Stimulated activated naive CD4-positive, alpha-beta T cell (primary cell): ENCODE measurements around the gene AR.

Source experiments
- DNase-seq, 6 experiments: peaks; one replicate each; lab custom pipeline; 2025; lab: John Stamatoyannopoulos, UW

AR gene

GRCh38 chrX:67724359-67725110 is 180.7 kb downstream of the AR start:
- no peak for DNase-seq

GRCh38 chrX:67725471-67725870 is 181.7 kb downstream of the AR start:
- DNase-seq, result no peak

- DNase-seq, result no peak
Observed at GRCh38 chrX:67726018-67726417, 182.2 kb downstream of the AR start.

- no peak for DNase-seq
Observed at GRCh38 chrX:67727576-67727975, 183.8 kb downstream of the AR start.

- no peak for DNase-seq
Observed at GRCh38 chrX:67730296-67730695, 186.5 kb downstream of the AR start.

- no peak for DNase-seq
Observed at GRCh38 chrX:67731061-67731460, 187.2 kb downstream of the AR start.

GRCh38 chrX:67732864-67733263 is 189.0 kb downstream of the AR start:
- DNase-seq, result no peak

- DNase-seq, result peak in 1 of 6 experiments; percentile 1
Observed at GRCh38 chrX:67734111-67734753, 190.4 kb downstream of the AR start.

- no peak for DNase-seq
Observed at GRCh38 chrX:67749536-67749935, 205.7 kb downstream of the AR start.

- DNase-seq, result no peak
Observed at GRCh38 chrX:67750694-67751093, 206.9 kb downstream of the AR start.

- no peak for DNase-seq
Observed at GRCh38 chrX:67759018-67759417, 215.2 kb downstream of the AR start.

- no peak for DNase-seq
Observed at GRCh38 chrX:67777148-67777547, 233.3 kb downstream of the AR start.

- DNase-seq, result no peak
Observed at GRCh38 chrX:67779099-67779498, 235.3 kb downstream of the AR start.
